ENCODE results near the gene HSBP1L1.

DNA sequence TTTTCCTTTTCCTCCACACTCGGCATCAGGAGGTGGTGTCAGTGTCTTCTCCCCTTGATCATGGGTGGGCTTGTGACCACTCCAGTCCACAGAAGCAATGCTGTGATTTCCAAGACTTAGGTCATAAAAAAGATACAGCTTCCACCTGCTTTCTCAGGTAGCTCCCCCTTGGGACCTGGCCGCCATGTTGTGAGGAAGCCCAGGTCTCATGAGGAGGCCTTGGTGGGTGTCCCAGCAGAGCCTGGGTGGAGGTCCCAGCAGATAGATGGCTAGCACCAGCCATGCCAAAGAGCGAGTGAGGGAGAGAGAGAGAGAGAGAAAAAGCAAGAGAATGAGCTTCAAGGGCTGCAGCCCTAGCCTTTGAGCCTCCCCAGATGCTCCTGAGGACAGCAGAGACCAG lies 28.9 kb upstream of the HSBP1L1 start:
- no peak for TF ChIP-seq POLR2A (IDR thresholded peaks at IDR 0.05)
- TF ChIP-seq, protein P1, sequence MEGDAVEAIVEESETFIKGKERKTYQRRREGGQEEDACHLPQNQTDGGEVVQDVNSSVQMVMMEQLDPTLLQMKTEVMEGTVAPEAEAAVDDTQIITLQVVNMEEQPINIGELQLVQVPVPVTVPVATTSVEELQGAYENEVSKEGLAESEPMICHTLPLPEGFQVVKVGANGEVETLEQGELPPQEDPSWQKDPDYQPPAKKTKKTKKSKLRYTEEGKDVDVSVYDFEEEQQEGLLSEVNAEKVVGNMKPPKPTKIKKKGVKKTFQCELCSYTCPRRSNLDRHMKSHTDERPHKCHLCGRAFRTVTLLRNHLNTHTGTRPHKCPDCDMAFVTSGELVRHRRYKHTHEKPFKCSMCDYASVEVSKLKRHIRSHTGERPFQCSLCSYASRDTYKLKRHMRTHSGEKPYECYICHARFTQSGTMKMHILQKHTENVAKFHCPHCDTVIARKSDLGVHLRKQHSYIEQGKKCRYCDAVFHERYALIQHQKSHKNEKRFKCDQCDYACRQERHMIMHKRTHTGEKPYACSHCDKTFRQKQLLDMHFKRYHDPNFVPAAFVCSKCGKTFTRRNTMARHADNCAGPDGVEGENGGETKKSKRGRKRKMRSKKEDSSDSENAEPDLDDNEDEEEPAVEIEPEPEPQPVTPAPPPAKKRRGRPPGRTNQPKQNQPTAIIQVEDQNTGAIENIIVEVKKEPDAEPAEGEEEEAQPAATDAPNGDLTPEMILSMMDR (IDR thresholded peaks at IDR 0.05) = no peak
